ENCODE data around the gene PSME1.

PSME1 gene

GRCh38 chr14:24113801-24114531 lies 22.0 kb upstream of the PSME1 start:
- H3K4me1 Mint-ChIP-seq (ENCODE audit: low read depth): peaks cover 42% of the 10 kb centered on the region
- peak overlapping the region; percentile 88 for H3K4me3 Mint-ChIP-seq
- intact Hi-C loops (cut with micrococcal nuclease): loop anchor here (1.0 to 10.0 kb wide), 6 partner anchors 20 to 101 kb away; partner anchors contain the start of genes CHMP4A, EMC9, IPO4 and IRF9
- no peaks in the 10 kb centered on the region for H3K9me3 Mint-ChIP-seq
- no peaks in the 10 kb centered on the region for H3K27me3 Mint-ChIP-seq
- peaks cover 51% of the 10 kb centered on the region for H3K36me3 Mint-ChIP-seq (ENCODE audit: low read depth)
- peak overlapping the region; percentile 100 for H3K27ac Mint-ChIP-seq

- peaks cover 41% of the 10 kb centered on the region for H3K4me1 Mint-ChIP-seq (ENCODE audit: low read depth)
- peak within 1 kb of the TSS; percentile 88 for H3K4me3 Mint-ChIP-seq
Measured at GRCh38 chr14:24114532-24115421, 21.2 kb upstream of the PSME1 start, which contains the start of the genes DCAF11 and NRL. TSS of gene DCAF11 (plus strand) at chr14:24114777. CDS start at chr14:24115595, 818 bp downstream. TSS of gene NRL (minus strand) at chr14:24114949. CDS start at chr14:24082848, 32,101 bp downstream.

GRCh38 chr14:24115422-24116127 lies 20.4 kb upstream of the PSME1 start:
- Mint-ChIP-seq H3K4me1 (ENCODE audit: low read depth) (peaks cover 41% of the 10 kb centered on the region), H3K4me3 (peak overlapping the region; percentile 88)

More at GRCh38 chr14:24114532-24115421, 21.2 kb upstream of the PSME1 start, which contains the start of the genes DCAF11 and NRL:
- H3K9me3 Mint-ChIP-seq: no peaks in the 10 kb centered on the region
- no peaks in the 10 kb centered on the region for H3K27me3 Mint-ChIP-seq
- H3K27ac Mint-ChIP-seq: peak within 1 kb of the TSS; percentile 100
- intact Hi-C loops (cut with micrococcal nuclease): loop anchor here (1.0 to 10.0 kb wide), 7 partner anchors 20 to 100 kb away; partner anchors contain the start of genes CHMP4A, EMC9, IPO4 and IRF9
- H3K36me3 Mint-ChIP-seq (ENCODE audit: low read depth): peaks cover 59% of the 10 kb centered on the region

GRCh38 chr14:24116128-24116814 lies 19.7 kb upstream of the PSME1 start:
- Mint-ChIP-seq H3K27me3 (no peaks in the 10 kb centered on the region), H3K36me3 (ENCODE audit: low read depth) (peaks cover 74% of the 10 kb centered on the region), H3K9me3 (no peaks in the 10 kb centered on the region), H3K4me3 (peak overlapping the region; percentile 88), H3K4me1 (ENCODE audit: low read depth) (peaks cover 36% of the 10 kb centered on the region), H3K27ac (peak overlapping the region; percentile 48)
- intact Hi-C loops (cut with micrococcal nuclease): loop anchor here (10.0 kb wide), 1 partner anchor 99 kb away; the partner anchor contains the start of genes CHMP4A and MDP1

More at GRCh38 chr14:24115422-24116127, 20.4 kb upstream of the PSME1 start:
- Mint-ChIP-seq H3K27me3 (no peaks in the 10 kb centered on the region), H3K36me3 (ENCODE audit: low read depth) (peaks cover 67% of the 10 kb centered on the region), H3K27ac (peak overlapping the region; percentile 100), H3K9me3 (no peaks in the 10 kb centered on the region)
- intact Hi-C loops (cut with micrococcal nuclease): loop anchor here (1.0 to 10.0 kb wide), 2 partner anchors 21 to 99 kb away; partner anchors contain the start of genes CHMP4A, MDP1 and PSME1

- Mint-ChIP-seq H3K4me3 (no peak overlapping the region), H3K27me3 (no peaks in the 10 kb centered on the region), H3K27ac (peak overlapping the region; percentile 48), H3K9me3 (no peaks in the 10 kb centered on the region), H3K4me1 (ENCODE audit: low read depth) (peaks cover 36% of the 10 kb centered on the region), H3K36me3 (ENCODE audit: low read depth) (peaks cover 83% of the 10 kb centered on the region)
- intact Hi-C loops (cut with micrococcal nuclease): loop anchor here (10.0 kb wide), 1 partner anchor 98 kb away; the partner anchor contains the start of genes CHMP4A and MDP1
Measured at GRCh38 chr14:24117179-24117578, 18.8 kb upstream of the PSME1 start.

GRCh38 chr14:24119691-24120090 lies 16.3 kb upstream of the PSME1 start:
- intact Hi-C loops (cut with micrococcal nuclease): loop anchor here (10.0 kb wide), 1 partner anchor 95 kb away; the partner anchor contains the start of genes CHMP4A and MDP1
- Mint-ChIP-seq H3K4me3 (no peak overlapping the region), H3K36me3 (ENCODE audit: low read depth) (peaks cover 96% of the 10 kb centered on the region), H3K27ac (no peak overlapping the region), H3K27me3 (no peaks in the 10 kb centered on the region), H3K4me1 (ENCODE audit: low read depth) (peaks cover 39% of the 10 kb centered on the region), H3K9me3 (no peaks in the 10 kb centered on the region)

GRCh38 chr14:24121210-24121609 lies 14.8 kb upstream of the PSME1 start:
- Mint-ChIP-seq H3K36me3 (ENCODE audit: low read depth) (peaks cover 92% of the 10 kb centered on the region), H3K4me3 (no peak overlapping the region), H3K27ac (no peak overlapping the region), H3K4me1 (ENCODE audit: low read depth) (peaks cover 27% of the 10 kb centered on the region), H3K27me3 (no peaks in the 10 kb centered on the region), H3K9me3 (no peaks in the 10 kb centered on the region)
- intact Hi-C loops (cut with micrococcal nuclease): no loop called here

- Mint-ChIP-seq H3K27me3 (no peaks in the 10 kb centered on the region), H3K4me3 (no peak overlapping the region), H3K9me3 (no peaks in the 10 kb centered on the region), H3K27ac (no peak overlapping the region), H3K4me1 (ENCODE audit: low read depth) (peaks cover 15% of the 10 kb centered on the region), H3K36me3 (ENCODE audit: low read depth) (peaks cover 81% of the 10 kb centered on the region)
- intact Hi-C loops (cut with micrococcal nuclease): no loop called here
Measured at GRCh38 chr14:24122416-24122815, 13.6 kb upstream of the PSME1 start.

GRCh38 chr14:24122898-24123297 lies 13.1 kb upstream of the PSME1 start:
- H3K27ac Mint-ChIP-seq: no peak overlapping the region
- intact Hi-C loops (cut with micrococcal nuclease): no loop called here
- H3K4me3 Mint-ChIP-seq: no peak overlapping the region
- no peaks in the 10 kb centered on the region for H3K9me3 Mint-ChIP-seq
- H3K27me3 Mint-ChIP-seq: no peaks in the 10 kb centered on the region
- peaks cover 11% of the 10 kb centered on the region for H3K4me1 Mint-ChIP-seq (ENCODE audit: low read depth)
- peaks cover 76% of the 10 kb centered on the region for H3K36me3 Mint-ChIP-seq (ENCODE audit: low read depth)

- Mint-ChIP-seq H3K4me1 (ENCODE audit: low read depth) (peaks cover 11% of the 10 kb centered on the region), H3K27me3 (no peaks in the 10 kb centered on the region), H3K9me3 (no peaks in the 10 kb centered on the region), H3K27ac (peak overlapping the region; percentile 72), H3K4me3 (no peak overlapping the region), H3K36me3 (ENCODE audit: low read depth) (peaks cover 68% of the 10 kb centered on the region)
- intact Hi-C loops (cut with micrococcal nuclease): no loop called here
Measured at GRCh38 chr14:24123424-24124417, 12.3 kb upstream of the PSME1 start.

GRCh38 chr14:24126939-24127338 lies 9.1 kb upstream of the PSME1 start:
- intact Hi-C loops (cut with micrococcal nuclease): no loop called here
- no peaks in the 10 kb centered on the region for H3K9me3 Mint-ChIP-seq
- H3K27ac Mint-ChIP-seq: no peak overlapping the region
- H3K36me3 Mint-ChIP-seq (ENCODE audit: low read depth): peaks cover 47% of the 10 kb centered on the region
- H3K4me1 Mint-ChIP-seq (ENCODE audit: low read depth): peaks cover 26% of the 10 kb centered on the region
- no peak overlapping the region for H3K4me3 Mint-ChIP-seq
- H3K27me3 Mint-ChIP-seq: no peaks in the 10 kb centered on the region

- H3K27ac Mint-ChIP-seq: no peak overlapping the region
- H3K9me3 Mint-ChIP-seq: no peaks in the 10 kb centered on the region
- H3K4me3 Mint-ChIP-seq: no peak overlapping the region
- H3K36me3 Mint-ChIP-seq (ENCODE audit: low read depth): peaks cover 47% of the 10 kb centered on the region
- intact Hi-C loops (cut with micrococcal nuclease): no loop called here
- peaks cover 28% of the 10 kb centered on the region for H3K4me1 Mint-ChIP-seq (ENCODE audit: low read depth)
- no peaks in the 10 kb centered on the region for H3K27me3 Mint-ChIP-seq
Measured at GRCh38 chr14:24127673-24128072, 8.3 kb upstream of the PSME1 start.
